NCI-H2227 treated with DMSO at 0.1 percent for 48 hours (cell line): ENCODE measurements around the gene B3GAT1.
"Not testable (repeated sequence)": the region's sequence is repeated elsewhere in the genome, so short reads cannot be mapped to it uniquely, and the experiment has no call there.

Experiments used
- DNase-seq: peaks from one replicate; lab custom pipeline; 2025; lab: John Stamatoyannopoulos, UW

B3GAT1 gene, protein sequence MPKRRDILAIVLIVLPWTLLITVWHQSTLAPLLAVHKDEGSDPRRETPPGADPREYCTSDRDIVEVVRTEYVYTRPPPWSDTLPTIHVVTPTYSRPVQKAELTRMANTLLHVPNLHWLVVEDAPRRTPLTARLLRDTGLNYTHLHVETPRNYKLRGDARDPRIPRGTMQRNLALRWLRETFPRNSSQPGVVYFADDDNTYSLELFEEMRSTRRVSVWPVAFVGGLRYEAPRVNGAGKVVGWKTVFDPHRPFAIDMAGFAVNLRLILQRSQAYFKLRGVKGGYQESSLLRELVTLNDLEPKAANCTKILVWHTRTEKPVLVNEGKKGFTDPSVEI

DNA sequence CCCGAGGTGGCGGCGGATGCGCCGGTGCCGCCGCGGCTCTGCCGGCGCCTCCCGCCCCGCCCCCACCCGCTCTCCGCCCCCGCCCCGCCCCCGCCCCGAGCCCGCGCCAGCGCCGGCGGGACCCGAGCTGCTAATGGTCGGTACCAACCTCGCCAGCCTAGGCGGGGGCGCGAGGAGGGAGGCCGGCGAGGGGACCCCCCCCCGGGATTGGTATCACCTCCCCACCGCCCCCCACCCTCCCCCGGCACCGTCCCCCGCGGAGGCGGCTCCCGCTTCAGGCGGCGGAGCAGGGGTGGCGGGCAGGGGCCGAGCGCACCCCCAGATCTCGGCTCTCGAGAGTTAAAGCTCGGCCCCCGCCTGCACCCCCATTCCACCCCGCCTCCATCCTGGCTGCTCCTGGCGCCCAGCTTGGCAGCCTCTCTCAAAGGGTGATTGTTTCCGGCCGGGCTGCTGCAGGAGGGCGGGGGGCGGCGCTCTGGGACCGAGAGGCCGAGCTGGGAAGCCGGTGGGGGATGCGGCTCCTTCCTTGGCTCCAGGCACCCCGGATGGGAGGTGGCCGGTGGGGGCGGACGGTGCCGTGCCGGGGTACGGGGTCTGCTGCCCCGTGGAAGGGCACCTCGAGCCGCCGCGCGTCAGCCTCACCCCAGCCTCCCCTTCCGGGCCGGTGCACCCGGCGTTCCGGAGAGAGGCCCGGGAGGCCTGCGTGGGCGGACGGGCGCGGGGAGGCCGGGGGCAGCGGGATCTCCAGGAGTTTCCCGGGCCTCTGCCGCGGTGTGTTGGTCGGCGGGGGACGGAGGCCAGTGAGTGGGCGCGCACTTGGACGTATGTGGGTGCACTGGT is at the start of gene B3GAT1:
Gene B3GAT1, minus strand, starts transcription at position 40 of the 840 bp plus-strand sequence. CDS start 24,583 bp downstream, outside the sequence.
- no peak for DNase-seq

DNA sequence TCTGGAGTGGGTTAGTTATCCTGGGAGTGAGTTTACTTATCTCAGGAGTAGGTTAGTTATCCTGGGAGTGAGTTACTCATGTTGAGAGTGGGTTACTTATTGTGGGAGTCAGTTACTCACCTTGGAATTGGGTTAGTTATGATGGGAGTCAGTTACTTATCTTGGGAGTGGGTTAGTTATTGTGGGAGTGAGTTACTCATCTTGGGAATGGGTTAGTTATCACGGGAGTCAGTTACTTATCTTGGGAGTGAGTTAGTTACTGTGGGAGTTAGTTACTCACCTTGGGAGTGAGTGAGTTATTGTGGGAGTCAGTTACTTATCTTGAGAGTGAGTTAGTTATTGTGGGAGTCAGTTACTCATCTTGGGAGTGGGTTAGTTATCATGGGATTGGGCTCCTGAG is 49.6 kb upstream of the B3GAT1 start:
- no peak for DNase-seq

DNA sequence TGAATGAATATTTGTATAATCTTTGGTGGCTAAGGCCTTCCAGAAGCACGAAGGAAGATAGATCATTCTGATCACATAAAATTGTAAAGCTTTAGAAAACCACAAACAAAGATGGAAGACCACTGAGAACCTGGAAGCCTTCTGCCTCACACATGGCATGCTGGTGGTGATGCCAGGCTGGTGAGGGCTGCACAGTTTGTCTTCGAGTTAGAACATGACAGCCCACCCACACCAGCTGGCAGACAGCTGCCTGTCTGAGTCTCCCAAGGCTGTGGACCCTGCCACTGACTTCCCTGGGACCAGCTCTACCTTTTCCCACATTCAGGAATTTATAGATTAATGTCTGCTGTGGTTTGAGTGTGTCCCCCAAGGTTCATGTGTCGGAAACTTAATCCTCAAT is 48.8 kb upstream of the B3GAT1 start:
- DNase-seq = no peak

DNA sequence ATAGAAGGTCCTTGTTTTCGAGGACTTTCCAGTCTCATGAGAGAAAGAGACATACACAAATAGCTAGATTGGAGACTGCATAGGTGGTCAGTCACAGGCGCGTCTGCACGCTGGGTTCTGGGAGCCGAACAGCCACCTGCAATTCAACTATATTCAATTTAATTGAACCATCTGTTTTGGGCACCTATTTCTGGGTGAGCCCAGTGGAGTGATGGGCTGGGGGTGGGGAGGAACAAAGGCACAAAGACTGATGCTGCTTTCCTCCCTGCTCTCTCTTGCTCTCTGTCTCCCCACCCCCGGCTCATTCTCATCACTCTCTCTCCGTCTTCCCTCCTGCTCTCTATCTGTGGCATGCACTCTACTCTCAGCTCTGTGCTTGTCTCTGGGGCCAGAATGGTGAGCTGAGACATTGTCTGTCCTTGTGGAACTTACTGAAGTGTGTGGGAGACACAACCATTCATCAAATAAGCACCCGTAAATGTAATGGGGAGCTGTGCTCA is 48.1 kb upstream of the B3GAT1 start:
- no peak for DNase-seq

DNA sequence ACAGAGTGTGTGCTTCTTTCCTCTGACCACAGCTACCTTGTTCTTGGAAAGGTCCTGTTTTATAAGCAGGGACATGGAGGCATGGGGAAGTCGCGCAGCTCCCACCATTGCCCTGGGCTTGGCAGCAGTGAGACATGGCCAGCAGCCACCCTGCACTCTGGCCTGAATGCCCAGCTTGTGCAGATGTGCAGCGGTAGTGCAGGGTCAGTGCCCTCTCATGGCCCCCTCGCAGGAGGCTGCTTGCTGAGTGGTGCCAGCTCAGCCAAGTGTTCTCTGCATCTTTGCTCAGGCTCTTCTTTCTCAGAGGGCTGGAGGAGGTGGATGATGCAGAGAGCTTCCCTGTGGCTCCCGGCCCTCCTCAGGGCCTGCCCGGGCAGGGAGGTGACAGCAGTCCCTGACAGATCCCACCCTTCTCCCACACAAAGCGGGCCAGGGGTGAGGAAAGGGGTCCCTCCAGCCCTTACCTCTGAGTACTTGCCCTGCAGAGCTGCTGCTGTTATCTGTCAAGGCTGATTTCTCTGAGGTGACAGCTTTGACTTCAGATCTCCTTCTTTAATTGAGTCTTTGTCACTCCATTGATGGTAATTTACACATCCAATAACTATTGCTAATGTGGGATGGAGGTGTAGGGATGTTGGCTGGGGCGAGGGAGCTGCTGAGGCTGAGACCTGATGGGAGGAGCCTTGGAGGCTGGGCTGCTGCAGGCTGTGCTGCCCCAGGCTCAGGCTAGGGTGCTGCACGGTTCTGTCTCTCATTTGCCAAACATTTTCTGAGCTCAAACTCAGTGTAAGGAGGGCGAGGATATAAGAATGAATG is 47.4 kb upstream of the B3GAT1 start:
- DNase-seq = no peak

DNA sequence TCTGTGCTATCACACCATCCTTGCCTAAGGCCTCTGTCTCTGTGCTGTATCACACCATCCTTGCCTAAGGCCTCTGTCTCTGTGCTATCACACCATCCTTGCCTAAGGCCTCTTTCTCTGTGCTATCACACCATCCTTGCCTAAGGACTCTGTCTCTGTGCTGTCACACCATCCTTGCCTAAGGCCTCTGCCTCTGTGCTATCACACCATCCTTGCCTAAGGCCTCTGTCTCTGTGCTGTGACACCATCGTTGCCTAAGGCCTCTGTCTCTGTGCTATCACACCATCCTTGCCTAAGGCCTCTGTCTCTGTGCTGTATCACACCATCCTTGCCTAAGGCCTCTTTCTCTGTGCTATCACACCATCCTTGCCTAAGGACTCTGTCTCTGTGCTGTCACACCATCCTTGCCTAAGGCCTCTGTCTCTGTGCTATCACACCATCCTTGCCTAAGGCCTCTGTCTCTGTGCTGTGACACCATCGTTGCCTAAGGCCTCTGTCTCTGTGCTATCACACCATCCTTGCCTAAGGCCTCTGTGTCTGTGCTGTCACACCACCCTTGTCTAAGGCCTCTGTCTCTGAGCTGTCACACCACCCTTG is 45.5 kb upstream of the B3GAT1 start:
- DNase-seq = not testable (repeated sequence)

DNA sequence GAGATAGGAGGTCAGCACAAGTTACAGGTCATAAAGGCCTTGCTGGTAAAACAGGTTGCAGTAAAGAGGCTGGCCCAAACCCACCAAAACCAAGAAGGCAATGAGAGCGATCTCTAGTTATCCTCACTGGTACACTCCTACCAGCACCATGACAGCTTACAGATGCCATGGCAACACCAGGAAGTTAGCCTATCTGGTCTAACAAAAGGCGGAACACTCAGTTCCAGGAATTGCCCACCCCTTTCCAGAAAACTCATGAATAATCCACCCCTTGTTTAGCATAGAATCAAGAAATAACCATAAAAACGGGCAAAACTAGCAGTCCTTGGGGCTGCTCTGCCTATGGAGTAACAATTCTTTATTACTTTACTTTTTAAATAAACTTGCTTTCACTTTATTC is 43.5 kb upstream of the B3GAT1 start:
- no peak for DNase-seq

DNA sequence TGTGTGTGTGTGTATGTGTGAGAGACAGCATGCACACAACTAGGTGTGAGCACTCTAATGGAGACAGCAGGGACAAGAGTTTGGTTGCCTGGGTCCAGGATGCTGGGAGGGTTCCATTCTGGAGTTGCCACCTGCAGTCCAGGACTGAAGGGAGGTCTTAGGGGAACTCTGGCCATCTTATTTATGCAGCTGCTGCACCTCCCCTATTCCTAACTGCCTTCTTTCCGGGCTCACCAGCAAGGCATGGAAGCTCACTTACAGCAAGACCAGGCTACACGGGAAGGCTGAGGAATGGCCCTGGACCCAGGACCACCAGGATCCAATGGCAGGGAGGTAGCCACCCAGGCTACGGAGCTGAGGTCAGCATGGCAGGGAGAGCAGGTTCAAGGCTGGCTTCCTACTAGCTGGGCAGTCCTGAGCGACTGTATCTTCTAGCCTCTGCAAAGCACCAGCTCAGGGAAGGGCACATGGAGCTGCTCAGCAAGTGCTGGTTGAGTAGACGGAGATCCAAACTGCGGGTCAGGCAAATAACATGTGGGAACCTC is 42.2 kb upstream of the B3GAT1 start:
- DNase-seq = no peak

DNA sequence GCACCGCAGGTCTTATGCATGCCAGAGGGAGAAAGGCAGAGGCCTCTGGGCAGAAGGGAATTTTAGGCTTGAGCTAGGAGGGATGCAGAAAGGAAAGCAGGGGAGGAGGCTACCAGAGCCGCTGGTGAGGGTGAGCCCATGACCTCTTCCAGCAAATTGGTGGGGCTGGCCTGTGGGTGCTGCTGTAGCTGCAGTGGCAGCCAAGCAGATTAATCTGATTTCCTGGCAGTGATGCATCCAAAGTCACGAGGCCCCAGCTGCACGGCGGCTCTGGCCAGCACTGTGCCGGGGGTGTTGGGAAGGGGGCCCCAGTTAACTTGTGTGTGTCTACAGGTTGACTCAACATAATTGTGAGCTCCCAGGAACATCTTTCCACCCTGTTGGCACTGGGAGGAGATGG is 41.4 kb upstream of the B3GAT1 start:
- DNase-seq = no peak

DNA sequence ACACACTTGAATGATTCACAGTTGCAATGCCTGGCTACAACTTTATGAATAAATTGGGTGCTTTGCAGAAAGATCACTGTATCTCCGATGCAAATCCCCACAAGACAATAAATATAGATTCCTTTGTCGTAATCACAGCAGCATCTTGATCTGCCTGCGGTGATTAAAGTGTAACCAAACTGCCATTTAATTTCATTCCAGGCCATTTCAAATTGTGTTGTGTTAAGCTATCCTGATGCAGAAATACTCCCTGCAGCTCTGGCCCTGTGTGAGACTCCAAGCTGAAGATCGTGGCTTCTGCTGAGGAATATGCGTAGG is 40.8 kb upstream of the B3GAT1 start:
- no peak for DNase-seq

DNA sequence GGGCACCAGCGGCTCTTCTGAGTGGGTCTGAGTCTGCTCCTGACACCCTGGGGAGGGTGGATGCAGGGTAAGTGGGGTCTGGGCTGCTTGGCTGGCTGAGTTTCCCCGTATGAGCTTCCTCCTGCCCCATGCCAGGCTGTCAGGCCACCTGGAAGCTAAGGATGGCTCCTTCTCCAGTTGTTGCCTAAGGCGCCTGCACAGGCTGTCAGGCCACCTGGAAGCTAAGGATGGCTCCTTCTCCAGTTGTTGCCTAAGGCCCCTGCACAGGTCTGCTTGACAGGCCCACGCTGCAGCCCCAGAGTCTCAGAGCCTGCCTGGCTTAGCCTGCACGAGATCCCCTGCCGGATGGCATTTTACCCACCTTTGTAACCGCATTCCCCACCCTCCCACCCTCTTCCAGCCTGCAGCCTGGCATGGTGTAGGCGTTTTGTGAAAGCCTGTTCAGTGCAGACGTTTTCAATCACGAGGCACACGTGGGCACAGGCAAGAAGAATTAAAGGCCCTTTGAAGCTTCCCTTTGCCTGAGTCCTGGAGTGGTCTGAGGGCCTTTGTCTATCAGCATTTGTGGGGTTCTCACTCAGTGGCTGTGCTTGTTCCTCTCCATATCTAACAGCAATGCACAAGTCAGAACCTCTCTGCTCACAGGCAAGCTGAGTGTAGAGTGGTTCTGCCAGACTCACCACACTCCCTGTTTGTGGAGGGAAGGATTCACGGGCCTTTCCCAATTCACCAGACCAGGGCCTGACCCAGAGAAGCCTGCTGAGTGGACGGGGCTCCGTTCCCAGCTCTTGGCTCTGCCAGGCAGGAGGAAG is 40.2 kb upstream of the B3GAT1 start:
- DNase-seq = no peak

DNA sequence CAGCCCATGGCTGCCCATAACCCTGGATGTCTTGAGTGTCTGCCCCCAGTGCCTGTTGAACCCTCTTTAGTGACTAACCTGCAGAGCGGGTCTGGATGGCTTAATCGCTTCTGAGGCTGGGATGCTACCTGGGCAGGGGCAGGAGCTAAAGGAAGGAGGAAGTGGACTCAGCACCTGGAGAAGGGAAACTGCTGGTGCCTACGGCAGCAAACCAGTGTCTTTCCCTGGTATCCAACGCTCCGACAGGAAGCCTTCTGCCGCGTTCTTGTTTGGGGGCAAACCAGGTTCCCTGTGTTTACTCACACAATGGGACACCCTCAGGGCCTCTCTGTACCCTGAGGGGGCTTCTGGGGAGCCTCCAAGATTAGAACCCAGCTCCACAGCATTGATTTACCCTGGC is 38.1 kb upstream of the B3GAT1 start:
- DNase-seq = no peak

DNA sequence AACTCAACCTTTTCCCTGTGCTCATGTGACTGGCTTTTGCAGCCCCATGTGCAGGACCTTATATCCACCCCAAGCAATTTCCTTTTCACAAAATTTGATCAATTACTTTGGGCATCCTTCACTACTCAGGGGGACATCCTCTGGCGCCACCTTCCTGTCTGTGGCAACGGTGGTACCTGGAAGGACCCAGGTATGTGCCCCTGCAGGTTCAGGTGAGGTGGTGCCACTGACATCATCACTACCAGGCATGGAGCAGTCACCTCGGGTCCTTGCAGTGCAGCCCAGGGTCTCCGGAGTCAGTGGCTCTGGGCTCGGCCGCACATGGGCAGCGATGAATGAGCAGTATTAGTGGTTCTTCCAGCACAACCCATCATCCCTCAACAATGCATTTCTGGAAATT is 37.7 kb upstream of the B3GAT1 start:
- no peak for DNase-seq

DNA sequence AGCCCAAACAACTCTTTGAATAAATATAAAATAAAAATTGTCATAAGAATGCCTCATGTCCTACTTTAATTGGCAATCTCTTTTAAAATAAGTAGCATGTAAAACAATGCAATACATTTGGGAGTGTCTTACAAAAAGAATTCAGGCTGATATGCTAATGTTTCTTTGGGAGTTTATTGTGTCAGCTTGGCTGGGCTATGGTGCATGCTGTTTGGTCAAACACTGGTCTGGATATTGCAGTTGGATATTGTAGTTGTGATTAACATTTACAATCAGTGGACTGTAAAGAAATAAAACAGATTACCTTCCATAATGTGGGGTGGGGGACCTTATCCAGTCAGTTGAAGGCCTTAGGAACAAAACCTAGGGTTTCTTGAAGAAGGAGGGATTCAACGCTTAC is 37.0 kb upstream of the B3GAT1 start:
- no peak for DNase-seq

DNA sequence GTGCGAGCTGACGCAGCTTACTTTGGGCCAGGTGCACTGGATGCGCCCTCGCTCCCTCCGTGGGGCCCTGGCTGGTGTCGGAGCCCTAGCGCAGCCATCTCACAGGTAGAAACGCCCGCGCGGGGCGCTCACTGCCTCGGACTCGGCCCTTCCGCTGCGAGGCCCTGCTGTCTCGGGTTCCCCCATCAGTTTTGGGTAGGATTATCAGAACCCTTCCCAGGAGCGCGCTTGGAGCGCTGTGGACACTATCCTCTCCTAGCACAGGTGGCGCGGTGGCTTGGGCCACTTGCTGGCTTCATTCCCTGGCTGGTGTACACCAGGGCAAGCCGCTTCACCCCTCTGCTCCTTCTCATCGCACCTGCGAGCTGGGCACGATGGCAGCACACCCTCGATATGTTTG is 35.7 kb upstream of the B3GAT1 start:
- no peak for DNase-seq

DNA sequence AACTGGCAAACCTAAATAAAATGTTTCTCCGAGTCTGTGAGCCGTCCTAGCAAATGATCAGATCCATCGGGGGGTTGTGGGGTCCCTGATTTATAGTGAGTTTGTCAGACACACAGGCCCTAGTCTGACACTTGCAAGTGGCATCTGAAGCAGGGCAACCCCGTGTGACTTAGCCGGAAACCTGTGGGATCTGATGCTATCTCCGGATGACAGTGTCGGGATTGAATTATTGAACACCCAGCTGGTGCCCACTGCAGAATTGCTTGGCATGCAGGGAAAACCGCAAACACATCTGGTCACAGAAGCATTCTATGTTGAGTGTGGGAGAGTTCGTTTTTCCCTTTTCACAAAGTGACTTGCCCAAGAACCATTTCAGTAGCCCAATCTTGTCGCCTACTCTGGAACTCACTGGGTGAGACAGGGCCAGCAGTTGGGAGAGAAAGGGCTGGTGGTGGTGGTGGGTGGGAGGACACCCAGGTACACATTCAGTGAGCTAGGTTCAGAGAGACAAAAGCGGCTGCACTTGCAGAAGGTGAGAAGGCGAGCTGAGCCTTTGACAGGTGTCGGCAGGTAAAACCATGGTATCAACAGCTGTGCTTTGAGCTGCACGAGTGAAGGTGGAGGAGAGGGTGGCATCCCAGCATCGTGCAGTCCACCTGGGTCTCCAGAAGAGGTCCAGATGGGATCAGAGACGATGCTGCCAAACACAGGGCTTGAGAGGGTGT is 33.7 kb upstream of the B3GAT1 start:
- DNase-seq = no peak

DNA sequence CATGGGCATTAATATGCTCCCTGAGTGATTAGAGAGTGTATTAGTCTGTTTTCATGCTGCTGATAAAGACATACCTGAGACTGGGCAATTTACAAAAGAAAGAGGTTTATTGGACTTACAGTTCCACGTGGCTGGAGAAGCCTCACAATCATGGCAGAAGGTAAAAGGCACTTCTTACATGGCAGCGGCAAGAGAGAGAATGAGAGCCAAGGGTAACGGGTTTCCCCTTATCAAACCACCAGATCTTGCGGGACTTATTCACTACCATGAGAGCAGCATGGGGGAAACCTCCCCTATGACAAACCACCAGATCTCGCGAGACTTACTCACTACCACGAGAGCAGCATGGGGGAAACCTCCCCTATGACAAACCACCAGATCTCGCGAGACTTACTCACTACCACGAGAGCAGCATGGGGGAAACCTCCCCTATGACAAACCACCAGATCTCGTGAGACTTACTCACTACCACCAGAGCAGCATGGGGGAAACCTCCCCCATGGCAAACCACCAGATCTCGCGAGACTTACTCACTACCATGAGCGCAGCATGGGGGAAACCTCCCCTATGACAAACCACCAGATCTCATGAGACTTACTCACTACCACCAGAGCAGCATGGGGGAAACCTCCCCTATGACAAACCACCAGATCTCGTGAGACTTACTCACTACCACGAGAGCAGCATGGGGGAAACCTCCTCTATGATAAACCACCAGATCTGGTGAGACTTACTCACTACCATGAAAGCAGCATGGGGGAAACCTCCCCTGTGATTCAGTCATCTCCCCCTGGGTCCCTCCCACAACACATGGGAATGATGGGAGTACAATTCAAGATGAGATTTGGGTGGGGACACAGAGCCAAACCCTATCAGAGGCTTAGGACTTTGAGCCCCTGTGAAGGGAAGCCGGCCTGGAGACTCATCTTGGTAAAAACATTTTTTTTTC is 32.4 kb upstream of the B3GAT1 start:
- not testable (repeated sequence) for DNase-seq

DNA sequence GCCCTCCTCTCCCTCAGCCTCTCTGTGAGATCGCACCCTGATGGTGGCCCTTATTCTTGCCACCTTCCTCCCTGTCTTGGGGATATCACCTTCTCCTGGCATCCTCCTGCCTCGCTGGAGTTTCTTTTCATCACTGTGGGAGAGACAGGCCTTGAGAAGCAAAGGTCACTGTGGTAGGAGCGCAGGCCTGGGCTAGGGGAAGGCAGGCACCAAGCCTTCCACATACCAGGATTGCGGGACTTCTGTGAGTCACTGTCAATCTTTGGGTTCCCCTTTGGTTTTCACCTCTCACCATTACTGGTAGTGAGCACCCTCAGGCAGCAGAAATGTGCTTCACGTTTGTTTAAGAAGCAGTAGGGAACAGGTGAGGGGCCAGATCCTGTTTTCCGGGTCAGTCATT is 31.2 kb upstream of the B3GAT1 start:
- no peak for DNase-seq

DNA sequence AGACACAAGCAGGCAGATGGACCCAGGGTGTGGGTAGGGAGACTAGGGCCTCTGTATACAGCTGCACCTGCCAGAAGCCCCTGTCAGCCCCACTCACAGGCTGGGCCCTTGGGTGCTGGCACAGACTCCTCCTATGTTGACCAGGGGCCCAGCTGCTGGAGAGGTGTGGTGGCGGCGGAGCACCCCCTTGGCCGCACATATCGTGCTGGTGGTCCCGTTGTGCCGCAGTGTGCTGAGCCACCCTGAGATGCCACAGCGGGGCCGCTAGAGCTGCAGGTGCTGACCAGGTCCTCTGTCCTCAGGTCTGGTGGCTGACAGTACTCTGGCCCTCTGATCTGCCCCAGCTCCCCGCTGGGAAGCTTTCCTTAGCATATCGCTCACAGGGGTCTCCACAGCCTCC is 30.2 kb upstream of the B3GAT1 start:
- DNase-seq = no peak
